HepG2 (cell line): ENCODE measurements around the gene EPHA3. TPM values are rescaled to one million over a fixed set of nuclear protein-coding genes. Genes with fewer than 3 reads are reported as not detected.

Experiments used
- ATAC-seq: fragments of 200-7000 bp; cut with Tn5 transposase; 3 replicates; pipeline ENCODE4 v1.9.1; 2020; ENCODE audit warnings: mild to moderate bottlenecking, moderate library complexity
- BruUV-seq: library from RNA; stranded (reverse); fragments of 400-500 nt; replicated peaks from 2 replicates; lab custom pipeline; 2021; lab: Mats Ljungman, UMichigan
- CTCF ChIA-PET: fragments of 300-600 bp; formaldehyde crosslinking; extraction: SDS; loops from one replicate; lab custom pipeline; 2021; ENCODE audit warnings: low total read pairs, inconsistent platforms, low intra/inter-chr PET ratio; lab: Yijun Ruan, JAX
- POLR2A ChIA-PET: fragments of 350-600 bp; sonication (Branson Sonifier 250); formaldehyde crosslinking; loops from one replicate; lab custom pipeline; 2020; ENCODE audit warnings: antibody characterized with exemption, inconsistent platforms; lab: Yijun Ruan, JAX
- DNase-seq: peaks from one replicate; pipeline ENCODE4 v3.0.0-alpha.2; 2015; ENCODE audit warnings: low spot score
- FAIRE-seq: peaks from 3 replicates; lab custom pipeline; 2011; peaks lifted over from hg19 to GRCh38; lab: Jason Lieb, UNC
- H2AFZ ChIP-seq: one replicate; pipeline ENCODE4 v1.6.1; 2011; ENCODE audit warnings: low read length, inconsistent platforms
- H3K27ac ChIP-seq: fragments of 300-600 bp; 3 replicates; pipeline ENCODE4 v1.8.0; 2011; ENCODE audit warnings: mixed run types, mild to moderate bottlenecking, mixed read lengths, low read length, inconsistent platforms; ENCODE audit not compliant: insufficient read depth; ENCODE audit errors: extremely low read length
- H3K27me3 ChIP-seq, 2 experiments: fragments of 200-600 bp in 1 of 2; 2 replicates in 1 of 2; 3 replicates in 1 of 2; pipeline versions ENCODE4 v1.6.0 to v1.8.0; 2011; ENCODE audit warnings: low read length in 2 of 2, mild to moderate bottlenecking in 2 of 2, moderate library complexity in 2 of 2, inconsistent platforms in 1 of 2; ENCODE audit not compliant: insufficient read depth in 2 of 2, control insufficient read depth in 1 of 2
- H3K36me3 ChIP-seq, 2 experiments: fragments of 200-600 bp in 1 of 2; replicated peaks in 1 of 2; 2 replicates in 1 of 2; 3 replicates in 1 of 2; pipeline versions ENCODE4 v1.5.1 to v1.8.0; 2011; ENCODE audit warnings: low read length in 2 of 2, inconsistent platforms in 1 of 2; ENCODE audit not compliant: insufficient read depth in 2 of 2, control insufficient read depth in 1 of 2
- H3K4me1 ChIP-seq: 2 replicates; pipeline ENCODE4 v1.5.1; 2012; ENCODE audit warnings: low read length, inconsistent platforms; ENCODE audit not compliant: insufficient read depth
- H3K4me2 ChIP-seq: 2 replicates; pipeline ENCODE4 v1.6.0; 2011; ENCODE audit warnings: low read depth, low read length, inconsistent platforms
- H3K4me3 ChIP-seq, 3 experiments: fragments of 200-600 bp in 1 of 3; sonication (generic), shearing (Covaris generic) in 1 of 3; replicated peaks in 1 of 3; 2 replicates each; pipeline ENCODE4 v1.5.1; 2011 to 2016; ENCODE audit warnings: low read length in 3 of 3, inconsistent platforms in 2 of 3, low read depth in 2 of 3, mild to moderate bottlenecking in 2 of 3, control low read depth in 1 of 3, mixed read lengths in 1 of 3; ENCODE audit not compliant: insufficient read depth in 1 of 3
- H3K79me2 ChIP-seq: one replicate; pipeline ENCODE4 v1.6.1; 2011; ENCODE audit warnings: low read length, inconsistent platforms; ENCODE audit not compliant: insufficient read depth
- H3K9ac ChIP-seq: 2 replicates; pipeline ENCODE4 v1.6.0; 2011; ENCODE audit warnings: mild to moderate bottlenecking, low read depth, low read length, inconsistent platforms; ENCODE audit not compliant: insufficient read depth
- H3K9me3 ChIP-seq: 2 replicates; pipeline ENCODE4 v1.5.1; 2012; ENCODE audit warnings: mild to moderate bottlenecking, low read length
- H4K20me1 ChIP-seq: 2 replicates; pipeline ENCODE4 v1.6.0; 2011; ENCODE audit warnings: inconsistent platforms, mild to moderate bottlenecking, low read length, moderate library complexity; ENCODE audit not compliant: insufficient read depth
- CBX1 ChIP-seq: IDR thresholded peaks from one replicate; pipeline ENCODE4 v1.6.1; 2016; ENCODE audit warnings: antibody characterized with exemption, low read depth
- GABPA ChIP-seq, 2 experiments: IDR thresholded peaks; 2 replicates each; pipeline ENCODE4 v1.6.1; 2011 to 2016; ENCODE audit warnings: low read depth in 2 of 2, low read length in 1 of 2, missing biosample characterization in 1 of 2, missing genetic modification characterization in 1 of 2
- KDM5A ChIP-seq: fragments of 200-600 bp; sonication (generic); IDR thresholded peaks from 2 replicates; pipeline ENCODE4 v1.7.0; 2018; ENCODE audit warnings: antibody characterized with exemption, mild to moderate bottlenecking, low read length, borderline replicate concordance
- KDM5B ChIP-seq: sonication (generic); formaldehyde crosslinking; IDR thresholded peaks from 2 replicates; pipeline ENCODE4 v1.4.0; 2020; ENCODE audit warnings: missing genetic modification reagents, mild to moderate bottlenecking, borderline replicate concordance
- NAIF1 ChIP-seq: sonication (generic); formaldehyde crosslinking; IDR thresholded peaks from 2 replicates; pipeline ENCODE4 v1.5.0; 2020; ENCODE audit warnings: mild to moderate bottlenecking, missing genetic modification reagents, borderline replicate concordance
- ZHX2 ChIP-seq, 2 experiments: sonication (generic) in 1 of 2; formaldehyde crosslinking in 1 of 2; IDR thresholded peaks; 2 replicates each; pipeline versions ENCODE4 v1.6.1 to v1.9.0; 2014 to 2022; ENCODE audit warnings: antibody characterized with exemption in 1 of 2, borderline replicate concordance in 1 of 2, inconsistent platforms in 1 of 2, low read depth in 1 of 2, missing genetic modification reagents in 1 of 2
- ZKSCAN5 ChIP-seq: sonication (generic); formaldehyde crosslinking; IDR thresholded peaks from 2 replicates; pipeline ENCODE4 v1.5.1; 2020; ENCODE audit warnings: mild to moderate bottlenecking, missing genetic modification reagents
- ZNF574 ChIP-seq: sonication (generic); formaldehyde crosslinking; IDR thresholded peaks from 2 replicates; pipeline ENCODE4 v1.4.0; 2020; ENCODE audit warnings: missing genetic modification reagents
- WGBS: methylation state at CpG from one replicate; pipeline ENCODE4 v1.1.6; 2017; ENCODE audit warnings: low lambda C conversion rate; 5-methylcytosine and 5-hydroxymethylcytosine counted together
- in situ Hi-C: cut with HindIII; loops from 2 replicates; pipeline ENCODE4 v1.10.0; 2017; ENCODE audit warnings: low pct_unique_long_range_greater_than_20kb; ENCODE audit not compliant: extremely low pct_ligation_motif_present
- intact Hi-C: fragments of 100-400 bp; cut with micrococcal nuclease; formaldehyde crosslinking; loops from one replicate; pipeline ENCODE4 v1.10.0; 2022; ENCODE audit not compliant: unreplicated experiment
- polyA plus RNA-seq, 8 experiments: library from polyadenylated mRNA; depleted of rRNA in 3 of 8; stranded (reverse) in 7 of 8; unstranded in 1 of 8; fragments of >200 nt; fragmentation: Illumina TruSeq in 4 of 8; extraction: Trizol in 4 of 8; gene quantifications; 2 replicates each; pipeline versions ENCODE4 v1.2.1 to v1.2.3, GENCODE V29; 2011 to 2016; ENCODE audit warnings: low read depth in 4 of 8, missing spikeins in 1 of 8, mixed read lengths in 1 of 8; ENCODE audit not compliant: insufficient read depth in 1 of 8
- total RNA-seq, 5 experiments: library from RNA; depleted of rRNA; stranded (reverse); fragments of >200 nt; fragmentation: Illumina TruSeq; extraction: Trizol; gene quantifications; 2 replicates each; pipeline ENCODE4 v1.2.3, GENCODE V29; 2016; ENCODE audit warnings: low read depth in 1 of 5
- TF ChIP-seq, protein P1 (sequence below): sonication (generic); formaldehyde crosslinking; IDR thresholded peaks from 2 replicates; pipeline ENCODE4 v1.5.0; 2020; ENCODE audit warnings: mild to moderate bottlenecking, missing genetic modification reagents

Gene EPHA3
- total and polyA plus RNA-seq, 2 of the 13 experiments (the other 11 are each of a cell fraction or from before 2014, with no cell fraction given) = 0.01 TPM; not detected in 1

DNA sequence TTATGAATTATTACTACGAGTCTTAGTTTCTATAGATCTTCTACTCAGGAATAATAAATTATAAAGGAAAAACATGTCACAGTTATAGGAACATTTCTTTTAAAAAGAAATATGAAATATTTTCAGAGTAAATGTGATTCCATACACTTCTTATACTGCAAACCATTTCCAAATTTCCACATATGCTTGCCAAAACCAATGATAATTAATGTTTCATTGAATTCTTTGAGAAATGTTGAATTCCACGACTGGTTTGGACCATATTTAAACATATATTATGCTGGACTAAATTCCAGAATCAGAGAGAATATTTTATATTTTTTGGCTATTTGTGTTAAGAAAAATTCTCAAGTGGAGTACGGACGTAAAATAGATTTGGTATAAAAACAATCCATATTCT, 144.6 kb downstream of the EPHA3 start:
- 46% methylated on average over 4 of the region's 4 CpGs for WGBS
- ATAC-seq = no peak
- no peak overlapping the region for H3K4me2 ChIP-seq
- no peak for TF ChIP-seq ZHX2 (IDR thresholded peaks at IDR 0.05; ENCODE audit: low read depth)
- no peak for TF ChIP-seq ZHX2 (CRISPR knock-in tag; IDR thresholded peaks at IDR 0.05; ENCODE audit: borderline replicate concordance)
- TF ChIP-seq CBX1 = no peak
- TF ChIP-seq ZNF574 (CRISPR knock-in tag) = no peak
- TF ChIP-seq KDM5B (CRISPR knock-in tag) = no peak
- no peak for TF ChIP-seq ZKSCAN5
- no peak for TF ChIP-seq KDM5A
- no peak for TF ChIP-seq GABPA (IDR thresholded peaks at IDR 0.05; ENCODE audit: low read depth, low read length)
- TF ChIP-seq GABPA (CRISPR knock-in tag; IDR thresholded peaks at IDR 0.05; ENCODE audit: low read depth) = no peak
- TF ChIP-seq, protein P1, sequence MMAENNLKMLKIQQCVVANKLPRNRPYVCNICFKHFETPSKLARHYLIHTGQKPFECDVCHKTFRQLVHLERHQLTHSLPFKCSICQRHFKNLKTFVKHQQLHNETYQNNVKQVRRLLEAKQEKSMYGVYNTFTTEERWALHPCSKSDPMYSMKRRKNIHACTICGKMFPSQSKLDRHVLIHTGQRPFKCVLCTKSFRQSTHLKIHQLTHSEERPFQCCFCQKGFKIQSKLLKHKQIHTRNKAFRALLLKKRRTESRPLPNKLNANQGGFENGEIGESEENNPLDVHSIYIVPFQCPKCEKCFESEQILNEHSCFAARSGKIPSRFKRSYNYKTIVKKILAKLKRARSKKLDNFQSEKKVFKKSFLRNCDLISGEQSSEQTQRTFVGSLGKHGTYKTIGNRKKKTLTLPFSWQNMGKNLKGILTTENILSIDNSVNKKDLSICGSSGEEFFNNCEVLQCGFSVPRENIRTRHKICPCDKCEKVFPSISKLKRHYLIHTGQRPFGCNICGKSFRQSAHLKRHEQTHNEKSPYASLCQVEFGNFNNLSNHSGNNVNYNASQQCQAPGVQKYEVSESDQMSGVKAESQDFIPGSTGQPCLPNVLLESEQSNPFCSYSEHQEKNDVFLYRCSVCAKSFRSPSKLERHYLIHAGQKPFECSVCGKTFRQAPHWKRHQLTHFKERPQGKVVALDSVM = no peak
- no peak for TF ChIP-seq NAIF1 (CRISPR knock-in tag)

More for the DNA sequence above, 144.6 kb downstream of the EPHA3 start:
- in situ Hi-C loops = no loop called here
- Histone ChIP-seq H3K36me3 (no peaks in the 10 kb centered on the region), H4K20me1 (no peaks in the 10 kb centered on the region; the same call in 1 of the 2 replicates), H3K27ac (no peak overlapping the region), H3K9me3 (no peaks in the 10 kb centered on the region), H3K4me3 (no peak overlapping the region), H2AFZ (no peak overlapping the region), H3K79me2 (no peaks in the 10 kb centered on the region), H3K27me3 (no peaks in the 10 kb centered on the region), H3K9ac (no peak overlapping the region), H3K4me1 (peaks cover 6% of the 10 kb centered on the region)
- DNase-seq (no peak), FAIRE-seq (no peak)
- intact Hi-C loops = no loop called here
- POLR2A ChIA-PET = no interaction called here
- no TSS peak for BruUV-seq
- CTCF ChIA-PET = no interaction called here
